Stimulated activated CD8-positive, alpha-beta memory T cell treated with anti-CD3 and anti-CD28 coated beads, Interleukin-12 subunit alpha, Interleukin-12 subunit beta, amount 100 ng/mL, for 4 hours (primary cell): ENCODE measurements around the gene PNMA5.
"Not testable (repeated sequence)": the region's sequence is repeated elsewhere in the genome, so short reads cannot be mapped to it uniquely, and the experiment has no call there.

Experiments used
- DNase-seq: peaks from one replicate; pipeline ENCODE4 v3.0.0-alpha.2; 2020; ENCODE audit warnings: low read depth

Gene PNMA5

GRCh38 chrX:152993933-152994332, at the start of gene PNMA5:
TSS of gene PNMA5 (minus strand) at chrX:152994116. CDS start at chrX:152991598, 2,518 bp downstream.
- no peak for DNase-seq

- peak; percentile 40 for DNase-seq
Measured at GRCh38 chrX:153032397-153033118, 38.6 kb upstream of the PNMA5 start.

- DNase-seq, result no peak
Measured at GRCh38 chrX:153030801-153031200, 36.9 kb upstream of the PNMA5 start.

GRCh38 chrX:153029875-153030274, 36.0 kb upstream of the PNMA5 start:
- no peak for DNase-seq

- no peak for DNase-seq
Measured at GRCh38 chrX:153029162-153029561, 35.2 kb upstream of the PNMA5 start.

GRCh38 chrX:153028487-153028886, 34.6 kb upstream of the PNMA5 start:
- DNase-seq, result not testable (repeated sequence)

GRCh38 chrX:153026501-153026900, 32.6 kb upstream of the PNMA5 start:
- not testable (repeated sequence) for DNase-seq

GRCh38 chrX:153019166-153019565, 25.2 kb upstream of the PNMA5 start:
- DNase-seq, result no peak

GRCh38 chrX:153017174-153017573, 23.3 kb upstream of the PNMA5 start:
- not testable (repeated sequence) for DNase-seq

- DNase-seq, result no peak
Measured at GRCh38 chrX:153004780-153005179, 10.9 kb upstream of the PNMA5 start.

GRCh38 chrX:153003981-153004380, 10.1 kb upstream of the PNMA5 start:
- no peak for DNase-seq

GRCh38 chrX:153002182-153002581, 8.3 kb upstream of the PNMA5 start:
- not testable (repeated sequence) for DNase-seq

GRCh38 chrX:152997337-152997736, 3.4 kb upstream of the PNMA5 start:
- DNase-seq, result no peak

GRCh38 chrX:152992115-152992514, 1.8 kb downstream of the PNMA5 start:
- no peak for DNase-seq

GRCh38 chrX:152991123-152991522, 2.8 kb downstream of the PNMA5 start:
- no peak for DNase-seq

GRCh38 chrX:152989292-152989658, 4.6 kb downstream of the PNMA5 start:
- DNase-seq, result no peak

- DNase-seq, result no peak
Measured at GRCh38 chrX:152988536-152989291, 5.2 kb downstream of the PNMA5 start.

- no peak for DNase-seq
Measured at GRCh38 chrX:152987801-152988200, 6.1 kb downstream of the PNMA5 start.

GRCh38 chrX:152987156-152987555, 6.8 kb downstream of the PNMA5 start:
- DNase-seq, result not testable (repeated sequence)

GRCh38 chrX:152985383-152985782, 8.5 kb downstream of the PNMA5 start:
- not testable (repeated sequence) for DNase-seq

GRCh38 chrX:152968193-152968592, 25.7 kb downstream of the PNMA5 start:
- DNase-seq, result no peak

- DNase-seq, result no peak
Measured at GRCh38 chrX:152960115-152960514, 33.8 kb downstream of the PNMA5 start.

- DNase-seq, result no peak
Measured at GRCh38 chrX:152959626-152960025, 34.3 kb downstream of the PNMA5 start.
